Hippocampal formation (tissue), 2 donors: Measurements from ENCODE around the gene FBRSL1.

ENCODE experiments used
- DNase-seq, 2 donors: peaks; one replicate each; lab custom pipeline; 2025; lab: John Stamatoyannopoulos, UW

Gene FBRSL1

GRCh38 chr12:132541200-132541599 is 51.2 kb downstream of the FBRSL1 start:
- no peak for DNase-seq

GRCh38 chr12:132541996-132542395 is 52.0 kb downstream of the FBRSL1 start:
- no peak for DNase-seq

GRCh38 chr12:132542661-132543060 is 52.7 kb downstream of the FBRSL1 start:
- DNase-seq = no peak

- DNase-seq = no peak
Measured at GRCh38 chr12:132543298-132544079, 53.5 kb downstream of the FBRSL1 start.

- DNase-seq = no peak
Measured at GRCh38 chr12:132544080-132544397, 54.1 kb downstream of the FBRSL1 start.

- no peak for DNase-seq
Measured at GRCh38 chr12:132544498-132544897, 54.5 kb downstream of the FBRSL1 start.

- no peak for DNase-seq
Measured at GRCh38 chr12:132545164-132545953, 55.4 kb downstream of the FBRSL1 start.

- no peak for DNase-seq
Measured at GRCh38 chr12:132545955-132546354, 56.0 kb downstream of the FBRSL1 start.

GRCh38 chr12:132546647-132547046 is 56.7 kb downstream of the FBRSL1 start:
- no peak for DNase-seq

GRCh38 chr12:132547205-132547740 is 57.3 kb downstream of the FBRSL1 start:
- no peak for DNase-seq

- DNase-seq = no peak
Measured at GRCh38 chr12:132548430-132549058, 58.6 kb downstream of the FBRSL1 start.

GRCh38 chr12:132549059-132549458 is 59.1 kb downstream of the FBRSL1 start:
- DNase-seq = no peak

GRCh38 chr12:132550014-132550802 is 60.3 kb downstream of the FBRSL1 start:
- DNase-seq = no peak

- DNase-seq = no peak
Measured at GRCh38 chr12:132550830-132551640, 61.1 kb downstream of the FBRSL1 start.

- no peak for DNase-seq
Measured at GRCh38 chr12:132551641-132552031, 61.7 kb downstream of the FBRSL1 start.

- DNase-seq = no peak
Measured at GRCh38 chr12:132554845-132555630, 65.1 kb downstream of the FBRSL1 start.

- DNase-seq = no peak
Measured at GRCh38 chr12:132555686-132556085, 65.7 kb downstream of the FBRSL1 start.

GRCh38 chr12:132556216-132556615 is 66.3 kb downstream of the FBRSL1 start:
- no peak for DNase-seq

GRCh38 chr12:132556801-132557200 is 66.8 kb downstream of the FBRSL1 start:
- DNase-seq = no peak
